Measurements from ENCODE around the gene TAF3. TPM values are rescaled to one million over a fixed set of nuclear protein-coding genes. Genes with fewer than 3 reads are reported as not detected.

Gene TAF3
- total and polyA plus RNA-seq, 2 donors (not counting 1 experiment from before 2014, with no cell fraction given) = 7.0 to 20.1 TPM

GRCh38 chr10:8039321-8039881, 221.1 kb downstream of the TAF3 start:
- no peak overlapping the region for H3K4me3 ChIP-seq (ENCODE audit: control extremely low read depth in 1 of 5, extremely low read depth in 1 of 5, insufficient read depth in 1 of 5, low read depth in 2 of 5, low read length in 4 of 5)
- peaks cover 38 to 57% of the 10 kb centered on the region in 2 donors for H3K4me1 ChIP-seq (ENCODE audit: control insufficient read depth in 2 of 2, insufficient read depth in 2 of 2, low read length in 2 of 2)
- peaks cover 31% of the 10 kb centered on the region for H3K4me1 Mint-ChIP-seq
- TF ChIP-seq EZH2 (IDR thresholded peaks at IDR 0.05; ENCODE audit: borderline replicate concordance, insufficient read depth, low read depth, low read length, poor library complexity, severe bottlenecking) = no peak
- no peak for TF ChIP-seq CTCF (IDR thresholded peaks at IDR 0.05)
- intact Hi-C loops (cut with micrococcal nuclease) = loop anchor here (2.0 kb wide), 1 partner anchor 15 kb away; the partner anchor contains the start of gene GATA3
- H3K27ac ChIP-seq (ENCODE audit: low read length in 2 of 2) = no peak overlapping the region
- H3K4me3 Mint-ChIP-seq = no peak overlapping the region
- ATAC-seq (ENCODE audit: low read depth) = no peak
- H3K9me3 ChIP-seq (ENCODE audit: control extremely low read depth in 1 of 3, control insufficient read depth in 2 of 3, insufficient read depth in 1 of 3, low read length in 2 of 3) = peaks cover 0 to 48% (median 4%) of the 10 kb centered on the region in 3 donors
- peaks cover 6% of the 10 kb centered on the region for H3K9me3 Mint-ChIP-seq (ENCODE audit: insufficient read depth)
- H4K20me1 ChIP-seq (ENCODE audit: control insufficient read depth, insufficient read depth, low read length, poor library complexity, severe bottlenecking) = no peaks in the 10 kb centered on the region
- H2AFZ ChIP-seq (ENCODE audit: insufficient read depth, low read depth, low read length, poor library complexity, severe bottlenecking) = no peak overlapping the region
- peaks cover 81% of the 10 kb centered on the region for H3K27me3 Mint-ChIP-seq
- H3K27me3 ChIP-seq (replicated peaks in 1 of 4; ENCODE audit: control extremely low read depth in 1 of 4, control insufficient read depth in 3 of 4, insufficient read depth in 4 of 4, low read length in 3 of 4) = peaks cover 0 to 95% (median 83%) of the 10 kb centered on the region in 4 experiments
- ChIA-PET POLR2A (no interaction called here), CTCF (no interaction called here)
- no peaks in the 10 kb centered on the region for H3K79me2 ChIP-seq (ENCODE audit: control insufficient read depth, insufficient read depth, low read length)
- DNase-seq = peak; percentile 27
- H3K36me3 ChIP-seq (replicated peaks in 1 of 2; ENCODE audit: control extremely low read depth in 1 of 2, control insufficient read depth in 1 of 2, extremely low read depth in 1 of 2, insufficient read depth in 2 of 2, low read length in 1 of 2) = no peaks in the 10 kb centered on the region
- H3K4me2 ChIP-seq (replicated peaks; ENCODE audit: low read depth, low read length, poor library complexity, severe bottlenecking) = no peak overlapping the region
- no peak overlapping the region for H3K27ac Mint-ChIP-seq
- H3K9ac ChIP-seq (ENCODE audit: low read length) = no peak overlapping the region
- no CpG with 5 or more reads among the region's 10 CpGs for WGBS (ENCODE audit: insufficient coverage)

DNA sequence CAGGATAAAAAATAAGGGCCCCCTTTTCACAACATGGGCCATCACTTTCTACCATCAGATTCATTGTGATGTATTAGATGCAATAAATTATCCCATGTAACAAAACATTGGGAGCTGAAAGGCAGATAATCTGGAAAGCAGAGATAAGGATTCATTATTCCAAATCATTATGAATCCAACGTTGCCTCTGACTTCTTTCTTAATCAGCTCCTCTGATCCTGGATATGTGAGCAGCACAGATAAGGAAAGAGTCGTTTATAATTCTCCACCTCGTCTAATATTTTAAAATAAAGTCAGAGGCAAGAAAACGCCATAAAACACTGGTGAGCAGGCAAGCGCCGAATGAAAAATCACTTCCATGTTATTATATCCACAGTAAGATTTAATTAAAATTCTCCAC, 222.3 kb downstream of the TAF3 start:
- H3K27ac ChIP-seq (ENCODE audit: low read length in 2 of 2) = no peak overlapping the region
- TF ChIP-seq EZH2 (IDR thresholded peaks at IDR 0.05; ENCODE audit: borderline replicate concordance, insufficient read depth, low read depth, low read length, poor library complexity, severe bottlenecking) (no peak), CTCF (IDR thresholded peaks at IDR 0.05) (no peak)
- no peaks in the 10 kb centered on the region for H3K36me3 ChIP-seq (replicated peaks in 1 of 2; ENCODE audit: control extremely low read depth in 1 of 2, control insufficient read depth in 1 of 2, extremely low read depth in 1 of 2, insufficient read depth in 2 of 2, low read length in 1 of 2)
- peaks cover 0 to 98% (median 88%) of the 10 kb centered on the region in 4 experiments for H3K27me3 ChIP-seq (replicated peaks in 1 of 4; ENCODE audit: control extremely low read depth in 1 of 4, control insufficient read depth in 3 of 4, insufficient read depth in 4 of 4, low read length in 3 of 4)
- H3K4me2 ChIP-seq (replicated peaks; ENCODE audit: low read depth, low read length, poor library complexity, severe bottlenecking) = no peak overlapping the region
- no CpG with 5 or more reads among the region's 6 CpGs for WGBS (ENCODE audit: insufficient coverage)
- H3K4me1 ChIP-seq (ENCODE audit: control insufficient read depth in 2 of 2, insufficient read depth in 2 of 2, low read length in 2 of 2) = peaks cover 41 to 63% of the 10 kb centered on the region in 2 donors
- peaks cover 0 to 51% (median 4%) of the 10 kb centered on the region in 3 donors for H3K9me3 ChIP-seq (ENCODE audit: control extremely low read depth in 1 of 3, control insufficient read depth in 2 of 3, insufficient read depth in 1 of 3, low read length in 2 of 3)
- intact Hi-C loops (cut with micrococcal nuclease) = no loop called here
- POLR2A ChIA-PET = interaction anchor here (0.6 kb wide), 1 partner anchor 9 kb away, joined by 6 read pairs; no protein-coding TSS in a partner anchor
- no peak overlapping the region for H2AFZ ChIP-seq (ENCODE audit: insufficient read depth, low read depth, low read length, poor library complexity, severe bottlenecking)
- Mint-ChIP-seq H3K27me3 (peaks cover 87% of the 10 kb centered on the region), H3K27ac (no peak overlapping the region), H3K4me3 (no peak overlapping the region), H3K9me3 (ENCODE audit: insufficient read depth) (peaks cover 6% of the 10 kb centered on the region), H3K4me1 (peaks cover 39% of the 10 kb centered on the region)
- H3K4me3 ChIP-seq (ENCODE audit: control extremely low read depth in 1 of 5, extremely low read depth in 1 of 5, insufficient read depth in 1 of 5, low read depth in 2 of 5, low read length in 4 of 5) = no peak overlapping the region
- ATAC-seq (ENCODE audit: low read depth) (no peak), DNase-seq (no peak)
- H3K9ac ChIP-seq (ENCODE audit: low read length) = no peak overlapping the region
- CTCF ChIA-PET = no interaction called here
- H4K20me1 ChIP-seq (ENCODE audit: control insufficient read depth, insufficient read depth, low read length, poor library complexity, severe bottlenecking) = no peaks in the 10 kb centered on the region
- H3K79me2 ChIP-seq (ENCODE audit: control insufficient read depth, insufficient read depth, low read length) = no peaks in the 10 kb centered on the region
